ENCODE results near the gene SCAMP1.

DNA sequence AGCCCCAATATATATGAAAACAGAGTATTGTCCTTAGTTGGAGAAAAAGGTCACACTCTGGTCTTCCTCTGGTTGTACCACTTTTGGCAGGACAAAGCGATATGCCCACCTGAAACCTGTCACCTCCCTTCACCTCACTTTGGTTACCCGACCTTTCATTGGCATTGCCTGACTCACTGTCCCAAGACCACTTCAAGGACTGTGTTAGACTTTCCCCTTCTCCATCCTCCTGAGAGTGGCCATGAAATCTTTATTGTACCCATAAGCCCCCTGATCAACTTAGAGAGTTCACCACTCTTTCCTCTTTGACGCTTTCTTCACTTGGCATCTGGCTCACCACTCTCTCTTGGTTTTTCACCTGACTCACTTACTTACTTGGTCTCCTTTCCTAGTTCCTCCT lies 33.5 kb upstream of the SCAMP1 start:
- TF ChIP-seq CTCF (conservative IDR thresholded peaks at IDR 0.05; ENCODE audit: low read length) = no peak
- TF ChIP-seq EZH2phosphoT487 (IDR thresholded peaks at IDR 0.05; ENCODE audit: borderline replicate concordance, low read depth, low read length) = no peak

Data from OCI-LY7 (cell line).